NCI-H1105 treated with DMSO at 0.1 percent for 48 hours (cell line): ENCODE measurements around the gene PDCD2L.
"Not testable (repeated sequence)": the region's sequence is repeated elsewhere in the genome, so short reads cannot be mapped to it uniquely, and the experiment has no call there.

ENCODE experiments used
- DNase-seq: peaks from one replicate; lab custom pipeline; 2025; lab: John Stamatoyannopoulos, UW

The PDCD2L gene

DNA sequence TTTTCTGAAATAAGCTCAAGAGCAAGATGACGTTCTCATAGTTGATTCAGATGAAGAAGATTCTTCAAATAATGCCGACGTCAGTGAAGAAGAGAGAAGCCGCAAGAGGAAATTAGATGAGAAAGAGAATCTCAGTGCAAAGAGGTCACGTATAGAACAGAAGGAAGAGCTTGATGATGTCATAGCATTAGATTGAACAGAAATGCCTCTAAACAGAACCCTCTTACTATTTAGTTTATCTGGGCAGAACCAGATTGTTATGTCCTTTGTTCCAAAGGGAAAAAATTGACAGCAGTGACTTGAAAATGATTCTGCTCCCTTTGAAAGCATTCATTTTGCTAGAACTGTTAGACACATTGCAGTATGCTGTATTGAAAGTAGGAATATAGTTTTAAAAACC lies 64.8 kb downstream of the PDCD2L start:
- not testable (repeated sequence) for DNase-seq

DNA sequence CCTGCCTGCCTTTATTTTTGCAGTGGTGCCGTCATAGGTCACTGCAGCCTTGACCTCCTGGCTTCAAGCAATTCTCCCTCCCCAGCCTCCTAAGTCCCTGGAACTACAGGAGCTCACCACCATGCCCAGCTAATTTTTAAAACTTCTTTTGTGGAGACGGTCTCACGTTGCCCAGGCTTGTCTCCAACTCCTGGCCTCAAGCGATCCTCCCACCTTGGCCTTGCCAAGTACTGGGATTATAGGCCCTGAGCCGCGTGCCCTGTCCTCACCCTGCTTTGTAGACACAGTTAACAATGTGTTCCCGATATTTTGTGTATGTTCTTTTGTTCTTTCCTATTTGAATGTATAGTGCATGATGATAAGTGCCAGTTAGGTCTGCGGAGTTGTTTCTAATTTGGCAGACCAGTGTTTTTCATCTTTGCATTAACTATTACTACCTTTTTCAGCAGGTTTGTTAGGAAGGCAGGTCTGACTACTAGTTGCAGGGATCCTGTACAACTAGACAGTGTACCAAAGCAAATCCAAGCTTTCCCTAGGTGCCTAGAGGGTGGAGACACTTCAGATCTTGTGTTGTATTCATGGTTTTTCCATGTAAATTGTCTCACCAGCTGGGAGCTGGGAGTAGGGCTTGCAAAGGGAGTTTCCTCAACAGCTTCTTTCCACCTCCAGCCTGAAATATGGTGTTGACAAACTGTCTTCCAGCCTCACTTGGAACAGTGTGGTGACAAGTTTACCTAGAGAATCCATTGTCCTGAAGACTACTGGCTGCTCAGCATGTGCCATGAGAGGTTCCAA lies 67.9 kb downstream of the PDCD2L start:
- DNase-seq: no peak

DNA sequence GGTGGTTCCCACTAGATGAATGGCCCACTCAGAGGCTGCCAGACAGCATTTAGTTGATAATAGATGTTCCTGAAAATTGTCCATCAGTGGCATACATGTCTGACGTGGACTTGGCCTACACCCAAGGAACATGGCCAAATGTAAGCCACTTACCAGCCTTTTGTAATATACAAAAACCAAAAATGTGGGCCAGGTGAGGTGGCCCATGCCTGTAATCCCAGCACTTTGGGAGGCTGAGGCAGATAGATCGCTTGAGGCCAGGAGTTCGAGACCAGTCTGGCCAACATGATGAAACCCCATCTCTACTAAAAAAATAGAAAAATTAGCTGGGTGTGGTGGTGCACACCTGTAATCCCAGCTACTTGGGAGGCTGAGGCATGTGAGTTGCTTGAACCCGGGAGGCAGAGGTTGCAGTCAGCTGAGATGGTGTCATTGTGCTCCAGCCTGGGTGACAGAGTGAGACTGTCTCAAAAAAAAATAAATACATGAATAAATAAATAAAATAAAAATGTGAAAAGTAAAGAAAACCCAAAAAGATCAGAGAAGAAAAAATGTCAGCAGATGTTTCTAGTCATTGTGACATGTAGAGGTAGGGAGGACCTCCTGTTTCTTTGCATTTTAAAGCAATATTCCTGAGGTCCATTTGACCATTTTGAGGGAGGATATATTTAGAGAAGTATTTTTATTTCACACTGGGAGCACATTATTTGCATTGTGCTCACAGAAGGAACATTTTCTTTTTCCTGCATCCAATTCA lies 70.2 kb downstream of the PDCD2L start:
- peak; percentile 36 for DNase-seq

DNA sequence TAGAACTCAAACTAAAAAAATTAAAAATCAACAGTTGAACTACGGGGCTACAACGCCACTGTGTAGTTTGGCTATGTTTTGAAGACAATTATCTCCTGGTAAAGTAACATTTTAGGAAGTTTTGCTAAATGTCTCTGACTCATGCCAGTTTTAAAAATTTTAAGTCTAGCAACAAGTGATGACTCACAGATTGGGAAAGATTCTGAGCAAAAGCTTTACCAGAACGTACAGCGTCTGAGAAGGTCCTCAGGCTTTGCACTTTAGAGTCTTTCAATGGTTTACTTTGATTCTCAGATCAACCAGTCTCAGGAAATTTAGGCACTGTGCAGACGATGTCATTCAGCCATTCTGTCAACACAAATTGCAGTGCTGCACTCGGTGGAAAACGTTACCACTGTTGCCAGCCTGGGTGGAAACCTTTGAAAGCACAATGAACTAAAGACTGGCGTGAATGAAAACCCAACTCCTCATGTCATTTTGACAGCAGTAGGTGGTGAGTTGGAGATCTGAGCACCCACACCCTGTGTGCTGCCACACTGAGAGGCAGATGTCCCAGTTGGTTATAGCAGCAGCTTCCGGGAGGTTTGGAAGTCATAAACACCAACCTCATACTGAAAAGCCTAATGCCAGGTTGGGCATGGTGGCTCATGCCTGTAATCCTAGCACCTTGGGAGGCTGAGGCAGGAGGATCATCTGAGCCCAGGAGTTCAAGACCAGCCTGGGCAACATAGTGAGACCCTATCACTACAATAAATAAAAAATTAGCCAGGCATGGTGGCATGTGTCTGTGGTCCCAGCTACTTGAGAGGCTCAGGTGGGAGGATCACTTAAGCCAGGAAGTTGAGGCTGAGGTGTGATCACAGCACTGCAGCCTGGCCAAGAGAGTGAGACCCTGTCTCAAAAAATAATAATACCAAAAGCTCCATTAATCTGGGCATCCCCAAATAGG lies 71.1 kb downstream of the PDCD2L start:
- no peak for DNase-seq
